WTC11 (cell line): Measurements from ENCODE around the gene PDE8B. TPM values are rescaled to one million over a fixed set of nuclear protein-coding genes. Genes with fewer than 3 reads are reported as not detected.

Experiments used
- ATAC-seq: fragments of 200-7000 bp; cut with Tn5 transposase; 2 replicates; pipeline ENCODE4 v1.10.0; 2021; ENCODE audit warnings: mild to moderate bottlenecking, moderate library complexity
- CTCF ChIA-PET: fragments of 300-600 bp; sonication (Branson Sonifier 250); formaldehyde crosslinking; loops from one replicate; lab custom pipeline; 2021; ENCODE audit warnings: antibody characterized with exemption; lab: Charles Lee
- POLR2A ChIA-PET: fragments of 350-600 bp; sonication (Branson Sonifier 250); formaldehyde crosslinking; loops from one replicate; lab custom pipeline; 2021; ENCODE audit warnings: antibody characterized with exemption; lab: Charles Lee
- DNase-seq: peaks from one replicate; pipeline ENCODE4 v3.0.0; 2021; ENCODE audit warnings: low spot score
- H3K27ac Mint-ChIP-seq: 2 replicates; pipeline ENCODE4 v1.8.0; 2021; ENCODE audit warnings: mixed read lengths
- H3K27me3 Mint-ChIP-seq: 2 replicates; pipeline ENCODE4 v1.8.0; 2021; ENCODE audit warnings: low read depth, mild to moderate bottlenecking, moderate library complexity, mixed read lengths
- H3K36me3 Mint-ChIP-seq: 2 replicates; pipeline ENCODE4 v1.8.0; 2021; ENCODE audit warnings: mixed read lengths
- H3K4me1 Mint-ChIP-seq: 2 replicates; pipeline ENCODE4 v1.8.0; 2022; ENCODE audit warnings: mixed read lengths
- H3K4me3 Mint-ChIP-seq: 2 replicates; pipeline ENCODE4 v1.8.0; 2021; ENCODE audit warnings: mild to moderate bottlenecking, moderate library complexity, mixed read lengths
- H3K9me3 Mint-ChIP-seq: 2 replicates; pipeline ENCODE4 v1.8.0; 2021; ENCODE audit warnings: mixed read lengths
- ARID4B ChIP-seq: sonication (generic); formaldehyde crosslinking; IDR thresholded peaks from 2 replicates; pipeline ENCODE4 v1.8.0; 2023; ENCODE audit warnings: missing genetic modification reagents, mild to moderate bottlenecking, borderline replicate concordance
- ATF2 ChIP-seq: sonication (generic); formaldehyde crosslinking; IDR thresholded peaks from 2 replicates; pipeline ENCODE4 v1.8.1; 2022; ENCODE audit warnings: low read depth, missing genetic modification reagents, borderline replicate concordance
- CDX4 ChIP-seq: fragments of 250-450 bp; sonication (Bioruptor Pico); IDR thresholded peaks from 2 replicates; pipeline ENCODE4 v1.9.0; 2021; ENCODE audit warnings: moderate library complexity, mild to moderate bottlenecking, inconsistent platforms, borderline replicate concordance
- E2F4 ChIP-seq: sonication (generic); formaldehyde crosslinking; IDR thresholded peaks from 2 replicates; pipeline ENCODE4 v1.8.1; 2022; ENCODE audit warnings: low read depth, mild to moderate bottlenecking, moderate library complexity, missing genetic modification reagents, borderline replicate concordance
- FOXP1 ChIP-seq: sonication (generic); formaldehyde crosslinking; IDR thresholded peaks from 2 replicates; pipeline ENCODE4 v1.8.0; 2022; ENCODE audit warnings: missing genetic modification reagents, mild to moderate bottlenecking, moderate library complexity, borderline replicate concordance
- HMGA2 ChIP-seq: fragments of 250-450 bp; sonication (Bioruptor Pico); IDR thresholded peaks from 2 replicates; pipeline ENCODE4 v1.4.0; 2021; ENCODE audit warnings: mild to moderate bottlenecking, moderate library complexity
- IRF2 ChIP-seq: sonication (generic); formaldehyde crosslinking; IDR thresholded peaks from 2 replicates; pipeline ENCODE4 v1.8.0; 2022; ENCODE audit warnings: low read depth, missing genetic modification reagents, borderline replicate concordance
- MLX ChIP-seq: sonication (generic); formaldehyde crosslinking; IDR thresholded peaks from 2 replicates; pipeline ENCODE4 v1.8.1; 2023; ENCODE audit warnings: mild to moderate bottlenecking, missing genetic modification reagents, moderate library complexity
- NFE2L1 ChIP-seq: sonication (generic); formaldehyde crosslinking; IDR thresholded peaks from 2 replicates; pipeline ENCODE4 v1.8.1; 2023; ENCODE audit warnings: missing genetic modification reagents
- NR2C2 ChIP-seq: sonication (generic); formaldehyde crosslinking; IDR thresholded peaks from 2 replicates; pipeline ENCODE4 v1.8.0; 2022; ENCODE audit warnings: mild to moderate bottlenecking, missing genetic modification reagents
- PRRX2 ChIP-seq: fragments of 250-450 bp; sonication (Bioruptor Pico); IDR thresholded peaks from 2 replicates; pipeline ENCODE4 v1.8.0; 2021; ENCODE audit warnings: mild to moderate bottlenecking
- RELA ChIP-seq: sonication (generic); formaldehyde crosslinking; IDR thresholded peaks from 2 replicates; pipeline ENCODE4 v1.8.1; 2022; ENCODE audit warnings: missing genetic modification reagents, mild to moderate bottlenecking, borderline replicate concordance
- SMAD3 ChIP-seq: sonication (generic); formaldehyde crosslinking; IDR thresholded peaks from 2 replicates; pipeline ENCODE4 v1.8.0; 2022; ENCODE audit warnings: missing genetic modification reagents, mild to moderate bottlenecking, borderline replicate concordance
- ZNF671 ChIP-seq: fragments of 250-450 bp; sonication (Bioruptor Pico); IDR thresholded peaks from 2 replicates; pipeline ENCODE4 v1.8.0; 2021; ENCODE audit warnings: mild to moderate bottlenecking
- ZSCAN18 ChIP-seq: fragments of 250-450 bp; sonication (Bioruptor Pico); IDR thresholded peaks from 2 replicates; pipeline ENCODE4 v2.1.2; 2022; ENCODE audit warnings: mild to moderate bottlenecking, moderate library complexity
- total RNA-seq: library from RNA; stranded (reverse); gene quantifications from 3 replicates; pipeline ENCODE4 v1.2.3, GENCODE V29; 2021

Gene PDE8B
- total RNA-seq, 1 experiment from 2014 or later: 0.31 TPM

- TF ChIP-seq E2F4 (no peak), NFE2L1 (no peak), NR2C2 (no peak)
Observed at GRCh38 chr5:77225531-77225930, 15.1 kb downstream of the PDE8B start (continued).

- ATAC-seq: no peak
- TF ChIP-seq HMGA2: no peak
- TF ChIP-seq MLX (CRISPR knock-in tag): no peak
- no peak for TF ChIP-seq ZNF671 (CRISPR knock-in tag)
- no peak for TF ChIP-seq ZSCAN18 (CRISPR knock-in tag)
- TF ChIP-seq ARID4B (CRISPR knock-in tag): no peak
- no peak for TF ChIP-seq RELA (CRISPR knock-in tag)
- no peak for TF ChIP-seq ATF2 (CRISPR knock-in tag)
- no peak for TF ChIP-seq PRRX2 (CRISPR knock-in tag)
- TF ChIP-seq FOXP1 (CRISPR knock-in tag): no peak
- TF ChIP-seq IRF2: no peak
- TF ChIP-seq CDX4: no peak
- no peak for TF ChIP-seq SMAD3
- Mint-ChIP-seq H3K36me3 (no peaks in the 10 kb centered on the region), H3K4me3 (no peak overlapping the region), H3K27ac (no peak overlapping the region), H3K4me1 (no peaks in the 10 kb centered on the region), H3K27me3 (no peaks in the 10 kb centered on the region), H3K9me3 (no peaks in the 10 kb centered on the region)
- POLR2A ChIA-PET: no interaction called here
- CTCF ChIA-PET: no interaction called here
- no peak for DNase-seq
Observed at GRCh38 chr5:77229887-77230286, 19.4 kb downstream of the PDE8B start.
